IPS-NIHi7 (cell line): Measurements from ENCODE around the gene TJP2.
"Not testable (repeated sequence)": the region's sequence is repeated elsewhere in the genome, so short reads cannot be mapped to it uniquely, and the experiment has no call there.

ENCODE experiments used
- DNase-seq: peaks from one replicate; pipeline ENCODE4 v3.0.0; 2012; ENCODE audit warnings: mixed read lengths; ENCODE audit errors: extremely low spot score

Gene TJP2

DNA sequence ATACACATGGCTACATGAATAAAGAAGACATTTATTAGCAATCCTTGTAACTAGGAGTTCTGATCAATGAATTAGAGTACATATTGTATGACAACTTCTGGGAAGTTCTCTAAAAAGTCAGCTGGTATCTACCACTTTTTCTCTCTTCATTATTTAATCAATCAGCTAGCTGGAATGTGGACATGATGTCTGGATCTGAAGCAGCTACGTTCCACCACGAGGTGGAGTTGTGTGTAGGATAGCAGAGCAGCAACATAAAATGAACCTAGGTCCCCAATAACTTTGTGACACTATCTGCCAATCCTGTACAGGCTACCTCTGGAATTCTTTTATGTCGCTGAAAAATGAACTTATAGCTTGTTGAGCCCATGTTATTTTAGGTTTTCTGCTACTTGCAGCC is 118.0 kb downstream of the TJP2 start:
- DNase-seq, result no peak

DNA sequence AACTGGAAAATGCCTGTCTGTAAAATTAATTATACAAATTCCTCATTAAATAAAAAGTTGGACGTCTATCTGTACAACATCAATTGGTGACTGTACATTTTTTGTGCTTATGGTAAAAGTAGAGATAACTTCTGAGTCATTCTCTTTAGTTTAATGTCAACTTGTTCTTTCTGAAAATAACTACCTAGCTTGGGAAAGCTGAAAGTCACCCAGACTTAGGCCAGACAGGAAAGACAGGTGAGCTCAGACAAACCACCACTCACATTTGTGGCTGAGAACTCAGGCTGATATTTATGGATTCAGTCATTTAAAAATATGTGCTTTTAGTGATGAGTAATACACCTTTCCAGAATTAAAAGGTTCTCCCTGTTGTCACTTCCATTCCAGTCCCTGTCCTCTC is 119.1 kb downstream of the TJP2 start:
- DNase-seq, result no peak

DNA sequence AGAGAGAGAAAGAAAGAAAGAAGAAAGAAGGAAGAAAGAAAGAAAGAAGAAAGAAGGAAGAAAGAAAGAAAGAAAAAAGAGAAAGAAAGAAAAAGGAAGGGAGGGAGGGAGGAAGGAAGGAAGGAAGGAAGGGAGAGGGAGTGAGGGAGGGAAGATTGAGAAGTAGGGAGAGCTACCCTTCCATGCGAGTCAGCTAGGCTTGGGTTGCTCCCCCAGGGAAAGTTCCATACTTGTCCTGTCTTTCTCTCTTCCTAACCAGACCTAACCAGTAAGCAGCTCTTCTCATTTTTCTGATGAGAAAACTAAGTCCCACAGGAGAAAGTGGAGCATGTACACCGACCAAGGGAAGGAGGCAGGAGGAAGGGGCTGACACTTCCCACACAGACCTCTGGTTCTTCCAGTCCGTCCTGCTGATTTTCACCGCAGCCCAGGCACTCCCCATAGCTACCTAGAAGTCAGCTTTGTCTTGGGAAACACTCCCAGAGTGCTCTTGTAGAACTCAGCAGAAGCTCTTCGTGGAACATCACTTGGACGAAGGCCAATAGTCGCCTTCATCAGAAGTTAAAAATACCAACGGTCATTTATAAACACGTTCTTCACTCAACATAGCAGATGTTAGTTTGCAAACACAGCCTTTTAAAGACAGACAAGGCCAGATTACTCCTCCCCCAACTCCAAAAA is 121.9 kb downstream of the TJP2 start:
- DNase-seq, result no peak

DNA sequence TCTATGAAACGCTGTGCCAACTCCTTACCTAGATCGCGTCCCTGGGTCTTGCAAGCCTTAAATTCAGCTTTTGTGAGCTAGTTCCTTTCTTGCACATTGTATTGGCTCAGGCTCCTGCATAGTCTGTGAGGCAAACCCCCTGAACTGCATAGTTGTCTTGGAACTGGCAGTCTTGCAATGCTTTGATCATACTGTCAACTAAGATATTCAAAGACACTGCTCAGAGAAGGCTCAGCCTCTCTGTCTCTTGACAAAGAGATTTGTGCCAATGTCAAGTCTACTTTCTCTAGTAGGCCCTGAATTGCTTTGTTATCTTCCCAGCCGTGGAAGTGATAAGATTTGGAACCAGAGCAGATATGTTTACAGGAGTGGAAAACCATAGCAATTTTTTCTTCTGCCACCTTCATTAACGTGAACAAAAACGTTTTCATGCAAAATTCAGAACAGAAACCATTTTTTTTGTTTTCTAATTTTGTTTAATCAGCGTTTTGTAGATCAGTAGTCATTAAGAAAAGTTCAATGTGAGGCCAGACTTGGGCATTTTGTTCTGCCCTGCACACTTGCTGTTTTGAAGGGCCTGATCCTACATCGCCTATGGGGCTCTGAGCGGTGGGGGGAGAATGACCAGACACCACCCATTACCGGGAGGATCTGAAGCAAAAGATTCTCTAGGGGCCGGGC is 123.4 kb downstream of the TJP2 start:
- no peak for DNase-seq

DNA sequence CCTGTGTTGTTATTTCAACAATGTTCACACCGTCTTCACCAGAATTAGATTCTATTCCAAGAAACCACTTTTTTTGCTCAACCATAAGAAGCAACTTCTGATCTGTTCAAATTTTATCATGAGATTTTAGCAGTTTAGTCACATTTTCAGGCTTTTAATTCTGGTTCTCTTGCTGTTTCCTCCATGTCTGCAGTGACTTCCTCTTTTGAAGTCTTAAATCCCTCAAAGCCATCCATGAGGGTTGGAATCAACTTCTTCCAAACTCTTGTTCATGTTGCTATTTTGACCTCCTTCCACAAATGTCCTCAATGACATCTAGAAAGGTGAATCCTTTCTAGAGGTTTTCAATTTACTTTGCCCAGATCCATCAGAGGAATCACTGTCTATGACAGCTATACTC is 125.2 kb downstream of the TJP2 start:
- no peak for DNase-seq

DNA sequence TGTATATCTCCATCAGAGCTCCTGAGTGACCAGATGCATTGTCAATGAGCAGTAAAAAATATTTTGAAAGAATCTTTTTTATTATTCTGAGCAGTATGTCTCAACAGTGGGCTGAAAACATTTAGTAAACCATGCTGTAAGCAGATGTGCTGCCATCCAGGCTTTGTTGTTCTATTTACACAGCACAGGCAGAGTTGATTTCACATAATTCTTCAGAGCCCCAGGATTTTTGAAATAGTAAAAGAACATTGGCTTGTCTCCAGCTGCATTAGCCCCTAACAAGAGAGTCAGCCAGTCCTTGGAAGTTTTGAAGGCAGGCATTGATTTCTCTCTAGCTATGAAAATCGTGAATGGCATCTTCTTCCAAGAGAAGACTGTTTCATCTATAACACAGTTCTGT is 125.7 kb downstream of the TJP2 start:
- DNase-seq, result no peak

DNA sequence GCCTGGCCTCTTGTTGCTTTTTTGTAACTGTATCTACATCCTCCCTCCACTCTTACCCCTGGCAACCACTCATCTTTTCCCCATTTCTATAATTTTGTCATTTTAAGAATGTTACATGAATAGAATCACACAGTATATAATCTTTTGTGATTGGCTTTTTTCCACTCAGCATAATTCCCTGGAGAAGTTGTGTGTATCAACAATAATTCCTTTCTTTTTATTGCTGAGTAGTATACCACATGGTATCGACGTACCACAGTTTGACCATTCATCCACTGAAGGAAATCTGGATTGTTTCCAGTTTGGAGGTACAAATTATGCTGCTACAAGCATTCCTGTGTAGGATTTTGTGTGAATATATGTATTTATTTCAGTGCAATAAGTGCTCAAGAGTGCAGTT is 129.3 kb downstream of the TJP2 start:
- DNase-seq, result no peak

DNA sequence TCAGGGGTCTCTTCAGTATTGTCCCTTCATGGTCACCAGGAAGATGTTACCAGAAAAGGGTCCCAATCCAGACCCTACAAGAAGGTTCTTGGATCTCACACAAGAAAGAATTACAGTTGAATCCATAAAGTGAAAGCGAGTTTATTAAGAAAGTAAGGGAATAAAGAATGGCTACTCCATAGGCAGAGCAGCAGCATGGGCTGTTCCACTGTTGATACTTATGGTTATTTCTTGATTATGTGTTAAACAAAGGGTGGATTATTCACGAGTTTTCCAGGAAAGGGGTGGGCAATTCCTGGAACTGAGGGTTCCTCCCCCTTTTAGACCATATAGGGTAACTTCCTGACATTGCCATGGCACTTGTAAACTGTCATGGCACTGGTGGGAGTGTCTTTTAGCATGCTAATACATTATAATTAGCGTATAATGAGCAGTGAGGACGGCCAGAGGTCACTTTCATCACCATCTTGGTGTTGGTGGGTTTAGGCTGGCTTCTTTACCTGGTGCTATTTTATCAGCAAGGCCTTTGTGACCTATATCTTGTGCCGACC is 132.9 kb downstream of the TJP2 start:
- DNase-seq, result not testable (repeated sequence)

DNA sequence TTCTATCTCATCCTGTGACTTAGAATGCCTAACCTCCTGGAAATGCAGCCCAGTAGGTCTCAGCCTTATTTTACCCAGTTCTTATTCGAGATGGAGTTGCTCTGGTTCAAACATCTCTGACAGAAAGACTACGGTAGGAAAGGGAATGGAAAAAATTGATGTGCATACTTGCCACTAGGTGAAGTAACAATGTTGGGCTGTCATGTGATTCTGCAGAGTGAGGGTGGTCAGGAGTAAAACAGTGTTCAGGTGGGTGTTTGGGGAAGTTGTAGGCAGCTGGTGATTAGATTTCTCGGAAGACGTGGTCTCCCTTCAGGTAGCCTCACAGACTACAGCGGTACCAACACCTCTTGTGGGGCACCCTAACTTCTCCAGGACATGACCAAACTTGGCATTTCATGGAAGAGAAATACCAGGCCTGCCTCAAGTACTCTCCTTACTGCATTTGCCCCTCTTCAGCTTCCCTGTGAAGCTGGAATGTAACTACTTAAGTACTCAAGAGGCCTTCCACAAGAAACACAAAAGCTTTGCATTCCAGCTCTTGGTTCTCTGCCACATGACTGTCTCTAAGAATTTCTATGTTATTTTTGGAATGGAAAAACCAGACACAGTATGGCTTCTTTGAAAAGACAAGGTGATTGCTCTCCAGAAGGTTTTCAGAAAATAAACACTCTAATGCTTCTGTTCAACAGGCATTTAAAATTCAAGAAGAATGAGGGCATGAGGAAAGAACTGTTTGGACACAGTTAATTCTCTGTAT is 133.5 kb downstream of the TJP2 start:
- DNase-seq, result peak; percentile 70

DNA sequence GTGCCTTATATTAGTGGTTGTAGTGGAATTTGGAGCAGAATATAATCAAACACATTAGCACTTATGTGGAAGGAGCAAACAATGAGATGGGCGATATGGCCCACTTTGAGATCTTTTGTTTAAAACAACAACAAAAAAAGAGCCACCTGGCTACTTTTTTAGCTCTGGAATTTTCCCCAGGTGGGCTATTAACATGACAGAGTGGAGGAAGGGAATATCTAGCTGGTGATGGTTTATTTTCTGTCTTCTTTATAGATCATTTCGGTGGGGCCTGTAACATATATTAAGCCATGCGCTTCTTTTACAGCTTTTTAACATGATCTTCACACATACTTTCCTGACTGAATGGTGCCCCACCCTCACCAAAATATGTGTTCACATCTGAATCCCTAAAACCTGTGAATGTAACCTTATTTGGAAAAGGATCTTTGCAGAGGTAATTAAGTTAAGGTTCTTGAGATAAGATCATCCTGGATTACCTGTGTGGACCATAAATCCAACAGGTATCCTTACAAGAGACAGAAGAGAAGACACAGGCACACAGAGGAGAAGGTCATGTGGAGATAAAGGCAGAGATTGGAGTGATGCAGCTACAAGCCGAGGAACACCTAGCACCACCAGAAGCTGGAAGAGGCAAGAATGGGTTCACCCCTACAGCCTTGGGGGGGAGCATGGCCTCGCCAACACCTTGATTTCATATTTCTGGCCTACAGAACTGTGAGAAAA is 134.3 kb downstream of the TJP2 start:
- DNase-seq, result no peak

DNA sequence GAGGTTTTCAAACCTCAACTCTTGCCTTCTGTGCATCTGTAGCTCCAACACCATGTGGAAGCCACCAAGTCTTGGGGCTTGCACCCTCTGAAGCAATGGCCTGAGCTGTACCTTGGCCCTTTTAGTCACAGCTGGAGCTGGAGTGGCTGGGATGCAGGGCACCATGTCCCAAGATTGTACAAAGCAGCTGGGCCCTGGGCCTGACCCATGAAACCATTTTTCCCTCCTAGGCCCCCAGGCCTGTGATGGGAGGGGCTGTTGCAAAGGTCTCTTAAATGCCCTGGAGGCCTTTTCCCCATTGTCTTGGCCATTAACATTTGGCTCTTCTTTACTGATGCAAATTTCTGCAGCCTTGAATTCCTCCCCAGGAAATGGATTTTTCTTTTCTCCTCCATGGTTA is 139.1 kb downstream of the TJP2 start:
- DNase-seq, result no peak

DNA sequence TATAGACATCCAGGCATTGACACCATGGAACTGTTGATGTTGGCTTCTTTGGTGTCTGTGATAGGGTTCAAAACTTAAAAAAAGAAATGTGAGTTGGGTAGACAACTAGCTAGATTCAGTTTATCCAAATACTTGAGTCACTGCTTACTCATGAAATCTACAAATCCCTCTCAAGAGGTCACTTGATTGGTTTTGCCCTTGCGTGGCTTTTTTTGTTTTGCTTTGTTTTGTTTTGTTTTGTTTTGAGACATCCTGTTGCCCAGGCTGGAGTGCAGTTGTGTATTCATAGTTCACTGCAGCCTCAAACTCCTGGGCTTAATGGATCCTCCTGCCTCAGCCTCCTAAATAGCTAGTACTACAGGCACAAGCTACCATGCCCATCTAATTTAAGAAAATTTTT is 140.5 kb downstream of the TJP2 start:
- DNase-seq, result no peak

DNA sequence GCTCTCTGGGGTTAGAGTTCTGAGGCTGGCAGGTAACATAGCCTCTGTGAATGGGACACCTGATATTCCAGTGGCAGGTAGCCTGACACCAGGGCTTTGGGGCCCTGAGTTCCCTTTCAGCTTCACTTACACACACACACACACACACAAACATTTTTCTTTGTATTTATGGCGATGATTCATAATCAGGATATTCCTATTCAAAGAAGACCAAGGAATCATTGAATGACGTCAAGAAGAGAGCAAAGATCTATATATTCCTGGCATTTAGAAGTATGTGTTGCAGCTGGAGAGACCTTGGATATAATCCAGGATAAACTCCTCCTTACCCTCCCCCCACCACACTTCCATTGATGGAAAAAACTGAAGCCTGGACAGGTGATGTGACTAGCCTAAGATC is 143.0 kb downstream of the TJP2 start:
- no peak for DNase-seq

DNA sequence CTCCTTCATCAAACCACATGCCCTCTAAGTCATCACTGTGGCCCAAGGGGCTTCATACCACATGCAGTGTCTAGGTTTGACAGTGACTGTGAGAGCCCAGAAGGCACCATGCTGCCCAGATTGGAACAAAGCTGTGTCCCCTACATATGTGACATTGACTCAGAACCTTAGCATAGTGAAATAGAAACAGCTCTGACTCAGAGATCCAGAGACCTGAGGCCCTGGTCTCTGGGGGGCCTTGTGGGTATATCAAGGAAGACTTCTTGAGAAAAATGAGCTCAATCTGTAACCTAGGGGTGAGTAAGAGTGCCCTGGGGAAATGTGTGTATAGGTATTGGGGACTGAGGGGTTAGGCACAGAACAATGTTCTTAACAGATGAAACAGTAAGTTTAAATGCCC is 143.8 kb downstream of the TJP2 start:
- DNase-seq, result no peak

DNA sequence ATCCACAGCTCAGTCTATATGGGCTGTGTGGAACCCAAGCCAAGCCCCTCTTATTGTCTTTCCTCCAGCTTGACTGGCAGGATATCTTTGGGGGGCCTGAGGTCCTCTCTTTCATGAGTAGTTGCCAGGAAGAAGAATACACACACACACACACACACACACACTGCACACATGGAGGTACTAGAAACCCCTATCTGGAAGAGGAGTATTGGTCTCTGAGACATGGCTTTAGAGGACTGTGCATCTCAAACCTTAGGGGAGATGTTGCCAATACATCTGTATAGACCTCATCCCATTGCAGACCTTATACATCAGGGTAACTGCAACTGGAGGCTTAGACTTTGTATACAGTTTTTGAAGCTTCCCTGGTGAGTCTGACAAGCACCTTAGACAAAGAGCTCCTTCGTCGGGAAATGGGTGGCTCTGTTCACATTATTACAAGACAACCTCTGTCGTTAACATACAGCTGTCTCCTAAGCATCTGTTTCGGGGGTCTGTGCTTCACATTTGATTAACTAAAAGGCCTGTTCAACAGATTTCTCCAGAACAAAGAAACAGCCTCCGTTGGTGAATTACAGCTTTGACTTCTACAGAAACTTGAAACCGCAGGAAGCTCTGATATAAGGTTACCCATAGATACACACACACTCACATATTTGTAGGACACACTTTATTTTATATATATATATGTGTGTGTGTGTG is 145.4 kb downstream of the TJP2 start:
- DNase-seq, result no peak

DNA sequence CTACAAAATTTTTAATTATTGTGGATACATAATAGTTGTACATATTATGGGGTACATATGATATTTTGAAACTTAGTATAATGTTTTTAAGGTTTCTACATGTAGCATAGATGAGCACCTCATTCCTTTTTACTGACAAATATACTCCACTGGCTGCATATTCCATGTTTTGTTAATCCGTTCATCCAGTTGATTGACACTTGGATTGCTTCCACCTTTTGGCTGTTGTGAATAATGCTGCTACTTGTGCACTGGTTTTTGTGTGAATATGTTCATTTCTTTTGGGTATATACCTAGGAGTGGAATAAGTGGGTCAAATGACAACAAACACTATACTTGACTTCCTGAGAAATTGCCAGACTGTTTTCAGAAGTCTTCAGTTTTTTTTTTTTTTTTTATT is 148.2 kb downstream of the TJP2 start:
- DNase-seq, result no peak

DNA sequence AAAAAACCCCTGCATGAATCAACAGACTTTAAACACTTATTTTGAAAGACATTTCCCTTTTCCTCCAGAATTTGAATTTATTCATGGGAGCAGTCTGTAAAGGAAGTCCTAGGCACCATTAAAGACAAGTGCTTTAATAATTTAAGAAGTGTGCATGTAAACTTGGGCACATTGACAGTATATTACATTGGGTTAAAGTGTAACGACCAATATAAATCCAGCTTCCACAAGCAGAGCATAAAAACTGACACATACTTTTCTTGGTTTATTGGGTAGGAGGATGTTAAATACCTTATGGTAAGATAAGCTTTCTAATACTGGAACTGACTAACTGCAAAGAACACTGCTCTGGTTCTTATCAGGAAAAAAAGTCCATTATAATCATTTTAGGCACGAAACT is 149.8 kb downstream of the TJP2 start:
- no peak for DNase-seq
